ENCODE results near the gene TMEM59L.

TMEM59L gene

GRCh38 chr19:18656337-18657086 lies 43.8 kb downstream of the TMEM59L start:
- DNase-seq: no peak
- Histone ChIP-seq H3K4me3 (no peak overlapping the region), H3K27me3 (no peaks in the 10 kb centered on the region), H3K4me1 (peaks cover 17 to 84% (median 65%) of the 10 kb centered on the region in 4 donors), H3K36me3 (no peaks in the 10 kb centered on the region), H3K9me3 (no peaks in the 10 kb centered on the region), H3K27ac (peak overlapping the region; percentile 96 to 99)
- no peak for TF ChIP-seq CTCF (IDR thresholded peaks at IDR 0.05)
- intact Hi-C loops (cut with DNase I; ENCODE audit: low total_unique reads): no loop called here

- Histone ChIP-seq H3K27me3 (no peaks in the 10 kb centered on the region), H3K4me3 (no peak overlapping the region), H3K4me1 (peaks cover 14 to 84% (median 67%) of the 10 kb centered on the region in 4 donors), H3K9me3 (no peaks in the 10 kb centered on the region), H3K27ac (peak overlapping the region; percentile 96 to 99), H3K36me3 (no peaks in the 10 kb centered on the region)
- intact Hi-C loops (cut with DNase I; ENCODE audit: low total_unique reads): no loop called here
- peak; percentile 84 to 98 for DNase-seq
- TF ChIP-seq CTCF (IDR thresholded peaks at IDR 0.05): no peak
Measured at GRCh38 chr19:18657590-18658365, 45.1 kb downstream of the TMEM59L start.

GRCh38 chr19:18658366-18658855 lies 45.7 kb downstream of the TMEM59L start:
- intact Hi-C loops (cut with DNase I; ENCODE audit: low total_unique reads): no loop called here

GRCh38 chr19:18659281-18660050 lies 46.8 kb downstream of the TMEM59L start:
- peaks cover under 1 to 2% (median 2%) of the 10 kb centered on the region in 3 donors for H3K36me3 ChIP-seq
- peaks cover 14 to 98% (median 83%) of the 10 kb centered on the region in 4 donors for H3K4me1 ChIP-seq
- H3K27ac ChIP-seq: peak overlapping the region; percentile 96 to 99
- intact Hi-C loops (cut with DNase I; ENCODE audit: low total_unique reads): no loop called here
- H3K9me3 ChIP-seq: no peaks in the 10 kb centered on the region
- no peaks in the 10 kb centered on the region for H3K27me3 ChIP-seq
- TF ChIP-seq CTCF (IDR thresholded peaks at IDR 0.05): peak in 1 of 2 experiments; percentile 8
- peak; percentile 62 to 90 for DNase-seq
- peak overlapping the region; percentile 16 to 39 for H3K4me3 ChIP-seq

More at GRCh38 chr19:18658366-18658855, 45.7 kb downstream of the TMEM59L start:
- Histone ChIP-seq H3K27me3 (no peaks in the 10 kb centered on the region), H3K27ac (peak overlapping the region; percentile 96 to 99), H3K9me3 (no peaks in the 10 kb centered on the region), H3K4me1 (peaks cover 14 to 87% (median 72%) of the 10 kb centered on the region in 4 donors), H3K4me3 (no peak overlapping the region), H3K36me3 (no peaks in the 10 kb centered on the region)
- no peak for DNase-seq
- no peak for TF ChIP-seq CTCF (IDR thresholded peaks at IDR 0.05)

Measured in tibial artery (tissue), 4 donors.